H1 (cell line): ENCODE measurements around the gene MRPS30. TPM values are rescaled to one million over a fixed set of nuclear protein-coding genes. Genes with fewer than 3 reads are reported as not detected.

Experiments
- BACH1 ChIP-seq: IDR thresholded peaks from 2 replicates; pipeline ENCODE4 v1.6.1; 2012; ENCODE audit warnings: low read length, improper control_type of control experiment
- BCL11A ChIP-seq, 2 experiments: IDR thresholded peaks; one replicate each; pipeline ENCODE4 v1.6.1; 2011; ENCODE audit warnings: low read depth in 2 of 2, low read length in 2 of 2, mild to moderate bottlenecking in 2 of 2
- CHD1 ChIP-seq: IDR thresholded peaks from 2 replicates; pipeline ENCODE4 v1.6.1; 2012; ENCODE audit warnings: low read depth, low read length, improper control_type of control experiment
- EP300 ChIP-seq, 2 experiments: IDR thresholded peaks; 1 replicate in 1 of 2; 2 replicates in 1 of 2; pipeline ENCODE4 v1.6.1; 2011 to 2012; ENCODE audit warnings: low read depth in 2 of 2, low read length in 2 of 2, mild to moderate bottlenecking in 2 of 2, borderline replicate concordance in 1 of 2, inconsistent platforms in 1 of 2, moderate library complexity in 1 of 2
- FOSL1 ChIP-seq: IDR thresholded peaks from 2 replicates; pipeline ENCODE4 v1.6.1; 2011; ENCODE audit warnings: mild to moderate bottlenecking, low read depth, low read length, moderate library complexity; ENCODE audit not compliant: insufficient read depth
- JUND ChIP-seq: IDR thresholded peaks from 2 replicates; pipeline ENCODE4 v1.6.1; 2011; ENCODE audit warnings: mild to moderate bottlenecking, improper control_type of control experiment, low read length
- KDM1A ChIP-seq: fragments of 200-600, 300-600 bp; sonication (generic); IDR thresholded peaks from 2 replicates; pipeline ENCODE4 v1.7.1; 2016; ENCODE audit warnings: mild to moderate bottlenecking, low read length, borderline replicate concordance
- RBBP5 ChIP-seq: IDR thresholded peaks from 2 replicates; pipeline ENCODE4 v1.7.1; 2012; ENCODE audit warnings: low read depth, mild to moderate bottlenecking, inconsistent platforms, low read length, moderate library complexity, borderline replicate concordance
- RXRA ChIP-seq: IDR thresholded peaks from 2 replicates; pipeline ENCODE4 v1.6.1; 2011; ENCODE audit warnings: low read depth, mild to moderate bottlenecking, low read length, moderate library complexity; ENCODE audit not compliant: insufficient read depth
- SP4 ChIP-seq: IDR thresholded peaks from 2 replicates; pipeline ENCODE4 v1.6.1; 2012; ENCODE audit warnings: low read length, inconsistent platforms
- SRF ChIP-seq: IDR thresholded peaks from 2 replicates; pipeline ENCODE4 v1.6.1; 2011; ENCODE audit warnings: mild to moderate bottlenecking, low read depth, low read length, moderate library complexity
- TBP ChIP-seq: IDR thresholded peaks from 2 replicates; pipeline ENCODE4 v1.6.1; 2011; ENCODE audit warnings: low read depth, low read length, improper control_type of control experiment
- USF2 ChIP-seq: IDR thresholded peaks from 2 replicates; pipeline ENCODE4 v1.6.1; 2011; ENCODE audit warnings: low read length, improper control_type of control experiment
- ZNF274 ChIP-seq: IDR thresholded peaks from 2 replicates; pipeline ENCODE4 v1.7.0; 2012; ENCODE audit warnings: low read length, borderline replicate concordance; ENCODE audit errors: extremely low read depth
- polyA plus RNA-seq, 7 experiments: library from polyadenylated mRNA; depleted of rRNA in 3 of 7; stranded (reverse) in 5 of 7; unstranded in 2 of 7; fragments of >200 nt in 5 of 7; fragments of 200-250 nt in 2 of 7; gene quantifications; 1 replicate in 5 of 7; 2 replicates in 1 of 7; 4 replicates in 1 of 7; pipeline versions ENCODE4 v1.2.1 to v1.2.3, GENCODE V29; 2011 to 2013; ENCODE audit warnings: missing spikeins in 2 of 7, mixed read lengths in 2 of 7
- total RNA-seq: library from RNA; stranded (reverse); fragmentation: NEBNext Ultra II Directional; extraction: Animal tissue kit (Norgen Biotek cat#: 25700); gene quantifications from 2 replicates; pipeline ENCODE4 v1.2.1, GENCODE V29; 2021

The MRPS30 gene
- total and polyA plus RNA-seq, 2 of the 8 experiments (the other 6 are each of a cell fraction or from before 2014, with no cell fraction given): 61.9 to 85.2 TPM

- TF ChIP-seq TBP: peak; percentile 90
- TF ChIP-seq BCL11A (IDR thresholded peaks at IDR 0.05; ENCODE audit: low read depth in 2 of 2, low read length in 2 of 2): no peak
- peak; percentile 96 for TF ChIP-seq RBBP5
- no peak for TF ChIP-seq FOSL1
- peak; percentile 88 for TF ChIP-seq JUND
- no peak for TF ChIP-seq BACH1
- TF ChIP-seq EP300 (IDR thresholded peaks at IDR 0.05; ENCODE audit: borderline replicate concordance in 1 of 2, low read depth in 2 of 2, low read length in 2 of 2): no peak
- no peak for TF ChIP-seq USF2
- TF ChIP-seq SRF: no peak
- peak; percentile 29; the same call in 1 of the 2 replicates for TF ChIP-seq SP4
- no peak for TF ChIP-seq KDM1A
- TF ChIP-seq CHD1: no peak; the same call in 1 of the 2 replicates
- no peak for TF ChIP-seq RXRA
- TF ChIP-seq ZNF274: no peak
- TF ChIP-seq, all 59 proteins: peak for 24
Observed at GRCh38 chr5:44808435-44809214, at the start of gene MRPS30 (continued).
